Inflammatory macrophage (primary cell): ENCODE results near the gene MYPN.
A peak's percentile ranks its signal among the peaks of the same experiment; 100 is the strongest.
"Not testable (repeated sequence)": the region's sequence is repeated elsewhere in the genome, so short reads cannot be mapped to it uniquely, and the experiment has no call there.

Source experiments
- DNase-seq, 2 donors: peaks; one replicate each; pipeline ENCODE4 v3.0.0-alpha.2; 2020 to 2022
- total RNA-seq, 18 experiments: gene quantifications; one replicate each; lab custom pipeline; 2026; ENCODE audit warnings: mixed read lengths in 6 of 18, inconsistent platforms in 2 of 18; lab: John Stamatoyannopoulos, UW

Gene MYPN
- 0 to 0.49 (median 0.10) reads per million in 18 experiments for total RNA-seq

- DNase-seq = no peak
Measured at GRCh38 chr10:68109331-68109730, at the start of gene MYPN. Gene MYPN, plus strand, starts transcription at chr10:68109488. Its CDS starts 11,951 bp downstream, at chr10:68121439.

- DNase-seq = no peak
Measured at GRCh38 chr10:68067029-68067428, 42.3 kb upstream of the MYPN start.

- no peak for DNase-seq
Measured at GRCh38 chr10:68067508-68067907, 41.8 kb upstream of the MYPN start.

GRCh38 chr10:68073631-68074030 lies 35.7 kb upstream of the MYPN start:
- DNase-seq = no peak

- DNase-seq = peak; percentile 48 to 69
Measured at GRCh38 chr10:68074031-68074774, 35.1 kb upstream of the MYPN start.

- DNase-seq = peak; percentile 94 to 96
Measured at GRCh38 chr10:68074775-68075549, 34.3 kb upstream of the MYPN start, which contains the start of gene HERC4. Gene HERC4, minus strand, starts transcription at chr10:68075283. Its CDS starts 2,175 bp downstream, at chr10:68073108.

GRCh38 chr10:68075550-68076004 lies 33.7 kb upstream of the MYPN start:
- peak in 1 of 2 donors; percentile 2 for DNase-seq

GRCh38 chr10:68076081-68076480 lies 33.2 kb upstream of the MYPN start:
- DNase-seq = not testable (repeated sequence)

GRCh38 chr10:68077026-68077425 lies 32.3 kb upstream of the MYPN start:
- no peak for DNase-seq

GRCh38 chr10:68079434-68079833 lies 29.9 kb upstream of the MYPN start:
- no peak for DNase-seq

GRCh38 chr10:68080853-68081431 lies 28.3 kb upstream of the MYPN start:
- no peak for DNase-seq

GRCh38 chr10:68081916-68082315 lies 27.4 kb upstream of the MYPN start:
- no peak for DNase-seq

GRCh38 chr10:68082872-68083271 lies 26.4 kb upstream of the MYPN start:
- peak in 1 of 2 donors; percentile 17 for DNase-seq

- no peak for DNase-seq
Measured at GRCh38 chr10:68083953-68084352, 25.3 kb upstream of the MYPN start.

GRCh38 chr10:68084469-68084868 lies 24.8 kb upstream of the MYPN start:
- DNase-seq = no peak

GRCh38 chr10:68086011-68086410 lies 23.3 kb upstream of the MYPN start:
- DNase-seq = no peak

- no peak for DNase-seq
Measured at GRCh38 chr10:68086910-68087684, 22.2 kb upstream of the MYPN start.

- no peak for DNase-seq
Measured at GRCh38 chr10:68087685-68088401, 21.4 kb upstream of the MYPN start.

GRCh38 chr10:68088740-68089139 lies 20.5 kb upstream of the MYPN start:
- DNase-seq = no peak

- DNase-seq = no peak
Measured at GRCh38 chr10:68090586-68090985, 18.7 kb upstream of the MYPN start.

- DNase-seq = no peak
Measured at GRCh38 chr10:68092512-68092911, 16.8 kb upstream of the MYPN start.

GRCh38 chr10:68095153-68095552 lies 14.1 kb upstream of the MYPN start:
- DNase-seq = no peak
